Activated naive CD4-positive, alpha-beta T cell treated with anti-CD3 and anti-CD28 coated beads, Interleukin-2, amount 10 ng/mL, durations not matched to agents 7 days and 5 days (primary cell): ENCODE data around the gene CRTC3.

ENCODE experiments used
- CTCF ChIA-PET: fragments of 350-600 bp; sonication (Branson Sonifier 250); formaldehyde crosslinking; loops from one replicate; lab custom pipeline; 2021; ENCODE audit warnings: antibody characterized with exemption; lab: Charles Lee
- DNase-seq: peaks from one replicate; pipeline ENCODE4 v3.0.0-alpha.2; 2020
- H3K27ac Mint-ChIP-seq: one replicate; pipeline ENCODE4 v1.8.0; 2021; ENCODE audit warnings: mild to moderate bottlenecking, moderate library complexity, mixed read lengths
- H3K27me3 Mint-ChIP-seq: one replicate; pipeline ENCODE4 v1.8.0; 2021; ENCODE audit warnings: mild to moderate bottlenecking, mixed read lengths
- H3K36me3 Mint-ChIP-seq: one replicate; pipeline ENCODE4 v1.8.0; 2021; ENCODE audit warnings: mixed read lengths
- H3K4me1 Mint-ChIP-seq: one replicate; pipeline ENCODE4 v1.8.0; 2021; ENCODE audit warnings: mixed read lengths
- H3K4me3 Mint-ChIP-seq: one replicate; pipeline ENCODE4 v1.8.0; 2021; ENCODE audit warnings: mild to moderate bottlenecking, moderate library complexity, mixed read lengths
- H3K9me3 Mint-ChIP-seq: one replicate; pipeline ENCODE4 v1.8.0; 2021; ENCODE audit warnings: mixed read lengths

The CRTC3 gene

GRCh38 chr15:90595763-90596155 lies 66.0 kb downstream of the CRTC3 start:
- no peak for DNase-seq
- Mint-ChIP-seq H3K4me3 (no peak overlapping the region), H3K36me3 (peaks cover 81% of the 10 kb centered on the region), H3K27me3 (no peaks in the 10 kb centered on the region), H3K4me1 (peaks cover 90% of the 10 kb centered on the region), H3K27ac (peak overlapping the region; percentile 100), H3K9me3 (no peaks in the 10 kb centered on the region)
- CTCF ChIA-PET, result no interaction called here

- Mint-ChIP-seq H3K36me3 (peaks cover 84% of the 10 kb centered on the region), H3K4me1 (peaks cover 90% of the 10 kb centered on the region), H3K4me3 (no peak overlapping the region), H3K27me3 (no peaks in the 10 kb centered on the region), H3K27ac (peak overlapping the region; percentile 100), H3K9me3 (no peaks in the 10 kb centered on the region)
- DNase-seq, result no peak
- CTCF ChIA-PET, result interaction anchor here (2.4 kb wide), 1 partner anchor 24 kb away, joined by 12 read pairs; no protein-coding TSS in a partner anchor
Measured at GRCh38 chr15:90596943-90597342, 67.2 kb downstream of the CRTC3 start.

- peak overlapping the region; percentile 11 for H3K4me3 Mint-ChIP-seq
- H3K36me3 Mint-ChIP-seq, result peaks cover 83% of the 10 kb centered on the region
- CTCF ChIA-PET, result interaction anchor here (1.1 to 2.4 kb wide), 3 partner anchors 25 to 36 kb away, joined by 3 to 12 read pairs (median 5); no protein-coding TSS in a partner anchor
- no peaks in the 10 kb centered on the region for H3K27me3 Mint-ChIP-seq
- peak overlapping the region; percentile 100 for H3K27ac Mint-ChIP-seq
- no peaks in the 10 kb centered on the region for H3K9me3 Mint-ChIP-seq
- DNase-seq, result no peak
- H3K4me1 Mint-ChIP-seq, result peaks cover 84% of the 10 kb centered on the region
Measured at GRCh38 chr15:90597577-90597976, 67.9 kb downstream of the CRTC3 start.

GRCh38 chr15:90598031-90598577 lies 68.4 kb downstream of the CRTC3 start:
- Mint-ChIP-seq H3K36me3 (peaks cover 85% of the 10 kb centered on the region), H3K9me3 (no peaks in the 10 kb centered on the region), H3K4me1 (peaks cover 80% of the 10 kb centered on the region), H3K27ac (peak overlapping the region; percentile 100), H3K4me3 (peak overlapping the region; percentile 27), H3K27me3 (no peaks in the 10 kb centered on the region)
- CTCF ChIA-PET, result interaction anchor here (0.7 to 2.4 kb wide), 6 partner anchors 18 to 305 kb away, joined by 3 to 12 read pairs (median 4); no protein-coding TSS in a partner anchor
- peak; percentile 32 for DNase-seq

GRCh38 chr15:90598679-90599078 lies 69.0 kb downstream of the CRTC3 start:
- DNase-seq, result no peak
- Mint-ChIP-seq H3K9me3 (no peaks in the 10 kb centered on the region), H3K4me1 (peaks cover 78% of the 10 kb centered on the region), H3K27ac (peak overlapping the region; percentile 100), H3K27me3 (no peaks in the 10 kb centered on the region), H3K36me3 (peaks cover 83% of the 10 kb centered on the region), H3K4me3 (peak overlapping the region; percentile 45)
- CTCF ChIA-PET, result interaction anchor here (0.7 to 2.4 kb wide), 6 partner anchors 18 to 305 kb away, joined by 3 to 12 read pairs (median 4); no protein-coding TSS in a partner anchor

DNA sequence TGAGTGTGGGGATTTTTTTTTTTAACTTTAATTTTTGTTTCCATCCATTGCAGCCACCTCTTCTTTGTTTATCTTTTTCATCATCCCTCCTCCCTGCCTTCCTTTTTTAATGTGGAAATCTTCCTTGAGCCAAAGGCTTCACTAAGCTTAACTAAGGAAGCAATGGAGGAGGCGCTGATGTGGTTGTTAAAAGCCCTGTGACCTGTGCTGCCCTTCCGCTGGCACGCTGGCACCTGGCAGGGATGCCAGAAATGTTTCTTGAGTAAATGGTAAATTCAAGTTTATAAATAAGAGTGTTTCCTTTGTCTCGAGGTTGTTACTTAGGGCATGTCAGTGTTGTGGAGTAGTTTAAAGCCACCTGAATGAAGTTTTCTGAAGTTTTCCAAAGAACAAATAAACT lies 69.4 kb downstream of the CRTC3 start:
- Mint-ChIP-seq H3K4me1 (peaks cover 78% of the 10 kb centered on the region), H3K36me3 (peaks cover 83% of the 10 kb centered on the region), H3K4me3 (peak overlapping the region; percentile 45), H3K27ac (peak overlapping the region; percentile 100), H3K27me3 (no peaks in the 10 kb centered on the region), H3K9me3 (no peaks in the 10 kb centered on the region)
- no peak for DNase-seq
- CTCF ChIA-PET, result interaction anchor here (0.8 to 1.2 kb wide), 3 partner anchors 19 to 306 kb away, joined by 3 to 4 read pairs (median 3); no protein-coding TSS in a partner anchor

DNA sequence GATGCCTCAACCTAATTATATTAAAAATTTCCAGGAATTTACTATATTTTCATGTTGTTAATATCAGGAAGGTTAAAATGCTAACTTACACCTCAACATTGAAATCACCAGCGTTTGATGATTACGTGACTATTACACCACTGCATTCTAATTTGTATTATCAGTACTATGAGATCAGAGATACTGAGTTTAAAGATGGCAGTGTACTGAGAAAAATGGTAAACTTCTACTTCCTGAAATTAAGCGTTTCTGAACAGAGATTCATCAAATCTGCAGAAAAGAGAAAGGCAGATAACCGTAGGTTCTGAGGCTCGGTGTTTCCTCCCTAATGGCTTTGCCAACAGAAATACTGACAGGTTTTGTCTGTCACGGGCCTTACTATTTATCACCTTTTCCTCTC lies 69.9 kb downstream of the CRTC3 start:
- H3K27ac Mint-ChIP-seq, result peak overlapping the region; percentile 100
- H3K4me1 Mint-ChIP-seq, result peaks cover 77% of the 10 kb centered on the region
- CTCF ChIA-PET, result interaction anchor here (1.0 kb wide), 1 partner anchor 45 kb away, joined by 3 read pairs; no protein-coding TSS in a partner anchor
- H3K9me3 Mint-ChIP-seq, result no peaks in the 10 kb centered on the region
- peaks cover 83% of the 10 kb centered on the region for H3K36me3 Mint-ChIP-seq
- H3K4me3 Mint-ChIP-seq, result peak overlapping the region; percentile 42
- no peak for DNase-seq
- no peaks in the 10 kb centered on the region for H3K27me3 Mint-ChIP-seq

GRCh38 chr15:90600954-90601353 lies 71.2 kb downstream of the CRTC3 start:
- peak overlapping the region; percentile 66 for H3K27ac Mint-ChIP-seq
- DNase-seq, result no peak
- H3K27me3 Mint-ChIP-seq, result no peaks in the 10 kb centered on the region
- peaks cover 65% of the 10 kb centered on the region for H3K4me1 Mint-ChIP-seq
- peaks cover 83% of the 10 kb centered on the region for H3K36me3 Mint-ChIP-seq
- CTCF ChIA-PET, result no interaction called here
- H3K4me3 Mint-ChIP-seq, result no peak overlapping the region
- H3K9me3 Mint-ChIP-seq, result no peaks in the 10 kb centered on the region

- Mint-ChIP-seq H3K27ac (peak overlapping the region; percentile 39), H3K27me3 (no peaks in the 10 kb centered on the region), H3K36me3 (peaks cover 70% of the 10 kb centered on the region), H3K4me1 (peaks cover 39% of the 10 kb centered on the region), H3K4me3 (no peak overlapping the region), H3K9me3 (no peaks in the 10 kb centered on the region)
- CTCF ChIA-PET, result interaction anchor here (0.9 to 3.0 kb wide), 13 partner anchors 16 to 330 kb away, joined by 3 to 16 read pairs (median 3); no protein-coding TSS in a partner anchor
- peak; percentile 73 for DNase-seq
Measured at GRCh38 chr15:90603893-90604292, 74.2 kb downstream of the CRTC3 start.

GRCh38 chr15:90606641-90607040 lies 76.9 kb downstream of the CRTC3 start:
- Mint-ChIP-seq H3K27me3 (no peaks in the 10 kb centered on the region), H3K9me3 (no peaks in the 10 kb centered on the region), H3K4me1 (peaks cover 19% of the 10 kb centered on the region), H3K36me3 (peaks cover 58% of the 10 kb centered on the region), H3K27ac (no peak overlapping the region), H3K4me3 (no peak overlapping the region)
- CTCF ChIA-PET, result interaction anchor here (1.2 kb wide), 1 partner anchor 279 kb away, joined by 3 read pairs; no protein-coding TSS in a partner anchor
- no peak for DNase-seq

DNA sequence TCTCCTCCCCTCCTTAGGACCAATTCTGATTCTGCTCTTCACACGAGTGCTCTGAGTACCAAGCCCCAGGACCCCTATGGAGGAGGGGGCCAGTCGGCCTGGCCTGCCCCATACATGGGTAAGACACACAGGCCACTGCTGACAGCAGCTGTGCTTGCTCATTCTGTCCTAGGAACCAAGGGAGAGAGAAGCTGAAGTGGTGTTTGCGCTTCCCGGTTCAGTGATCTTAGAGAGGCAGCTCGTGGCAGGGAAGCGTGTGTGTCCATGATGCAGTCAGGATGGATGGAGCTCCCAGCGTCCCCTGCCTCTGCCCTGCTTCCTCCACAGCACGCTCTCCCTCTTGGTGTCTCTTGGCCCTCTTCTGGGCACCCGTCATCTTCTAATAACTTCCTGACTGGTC lies 77.6 kb downstream of the CRTC3 start:
- DNase-seq, result no peak
- no peaks in the 10 kb centered on the region for H3K9me3 Mint-ChIP-seq
- H3K4me3 Mint-ChIP-seq, result no peak overlapping the region
- H3K36me3 Mint-ChIP-seq, result peaks cover 56% of the 10 kb centered on the region
- peaks cover 16% of the 10 kb centered on the region for H3K4me1 Mint-ChIP-seq
- no peak overlapping the region for H3K27ac Mint-ChIP-seq
- no peaks in the 10 kb centered on the region for H3K27me3 Mint-ChIP-seq
- CTCF ChIA-PET, result interaction anchor here (1.2 to 3.1 kb wide), 2 partner anchors 11 to 278 kb away, joined by 3 to 12 read pairs; no protein-coding TSS in a partner anchor

DNA sequence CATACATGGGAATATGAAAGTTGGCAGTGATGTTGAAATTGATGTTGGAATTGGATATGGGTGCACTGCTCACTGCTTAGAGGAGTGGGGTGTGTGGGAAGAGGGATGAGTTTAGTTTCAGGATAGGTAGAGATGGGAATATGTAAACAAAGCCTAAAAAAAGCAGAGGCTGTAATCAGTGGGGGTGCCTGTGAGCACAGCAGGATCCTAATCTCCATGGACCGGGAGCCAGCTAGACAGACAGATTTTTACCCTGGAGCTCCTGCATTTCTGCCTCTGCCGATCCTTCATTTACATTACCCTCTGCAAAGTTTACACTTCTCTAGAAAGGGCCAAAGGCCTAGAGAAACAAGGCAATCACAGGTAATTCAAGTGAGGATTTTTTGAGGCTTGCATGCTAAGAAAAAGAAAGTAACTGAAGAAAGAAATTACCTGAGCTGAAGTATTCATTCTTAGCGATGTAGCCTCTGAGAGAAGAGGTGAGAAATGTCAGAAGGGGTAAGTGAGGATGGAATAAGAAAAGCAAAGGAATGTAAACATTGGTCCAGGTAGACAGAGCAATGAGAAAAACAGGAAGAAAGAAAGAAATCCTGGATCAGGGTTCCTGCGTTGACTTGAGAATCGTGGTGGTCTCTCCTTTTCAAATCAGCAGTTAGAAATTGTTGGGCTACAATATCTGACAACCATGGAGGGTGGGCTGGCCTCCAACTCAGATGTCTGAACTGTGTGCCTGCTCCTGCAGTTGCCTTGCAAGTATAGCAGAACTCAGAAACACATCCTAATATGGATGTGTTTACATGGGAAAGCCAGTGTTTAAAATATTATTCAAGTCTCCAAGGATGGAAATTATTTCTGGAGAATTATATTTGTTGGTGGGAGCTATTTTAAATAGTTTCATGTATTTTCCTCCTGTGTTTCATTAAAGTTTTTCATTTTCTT lies 79.8 kb downstream of the CRTC3 start:
- CTCF ChIA-PET, result interaction anchor here (3.1 kb wide), 1 partner anchor 9 kb away, joined by 12 read pairs; no protein-coding TSS in a partner anchor
- H3K9me3 Mint-ChIP-seq, result no peaks in the 10 kb centered on the region
- peaks cover 17% of the 10 kb centered on the region for H3K4me1 Mint-ChIP-seq
- H3K4me3 Mint-ChIP-seq, result no peak overlapping the region
- H3K27me3 Mint-ChIP-seq, result no peaks in the 10 kb centered on the region
- DNase-seq, result no peak
- H3K36me3 Mint-ChIP-seq, result peaks cover 53% of the 10 kb centered on the region
- no peak overlapping the region for H3K27ac Mint-ChIP-seq

- CTCF ChIA-PET, result interaction anchor here (3.1 kb wide), 1 partner anchor 8 kb away, joined by 12 read pairs; no protein-coding TSS in a partner anchor
- Mint-ChIP-seq H3K4me1 (peaks cover 22% of the 10 kb centered on the region), H3K4me3 (no peak overlapping the region), H3K27ac (no peak overlapping the region), H3K9me3 (no peaks in the 10 kb centered on the region), H3K36me3 (peaks cover 53% of the 10 kb centered on the region), H3K27me3 (no peaks in the 10 kb centered on the region)
- no peak for DNase-seq
Measured at GRCh38 chr15:90610190-90610589, 80.5 kb downstream of the CRTC3 start.

DNA sequence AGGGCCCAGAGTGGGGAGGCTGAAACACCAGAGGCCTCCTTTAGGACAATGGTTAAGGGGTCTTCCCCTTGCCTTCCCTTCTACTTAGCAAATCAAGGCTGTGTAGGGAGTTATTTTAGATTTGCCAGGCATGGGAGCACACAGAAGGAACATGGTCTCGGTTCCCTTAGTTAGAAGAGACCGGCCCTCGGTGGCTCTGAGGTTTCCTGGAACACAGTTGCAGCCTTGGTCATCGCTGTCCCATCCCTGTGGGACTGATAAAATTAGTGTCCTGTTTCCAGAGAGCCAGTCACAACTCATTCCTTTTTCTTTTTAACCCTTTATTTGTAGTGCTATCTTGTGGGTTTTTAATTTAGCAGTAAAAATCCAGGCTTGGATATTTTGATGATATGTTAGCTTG lies 81.4 kb downstream of the CRTC3 start:
- H3K4me3 Mint-ChIP-seq, result no peak overlapping the region
- H3K27ac Mint-ChIP-seq, result no peak overlapping the region
- H3K27me3 Mint-ChIP-seq, result no peaks in the 10 kb centered on the region
- H3K9me3 Mint-ChIP-seq, result no peaks in the 10 kb centered on the region
- CTCF ChIA-PET, result no interaction called here
- peaks cover 22% of the 10 kb centered on the region for H3K4me1 Mint-ChIP-seq
- no peak for DNase-seq
- peaks cover 53% of the 10 kb centered on the region for H3K36me3 Mint-ChIP-seq
